ENCODE data around the gene TMEM39A. TPM values are rescaled to one million over a fixed set of nuclear protein-coding genes. Genes with fewer than 3 reads are reported as not detected.

TMEM39A gene
- 22.8 TPM for total RNA-seq (ENCODE audit: unreplicated experiment)
- long read RNA-seq, partial matches to known transcripts, result 1 of 5 reads
- long read RNA-seq, other reads (novel, unspliced or antisense), result 4 of 5 reads

DNA sequence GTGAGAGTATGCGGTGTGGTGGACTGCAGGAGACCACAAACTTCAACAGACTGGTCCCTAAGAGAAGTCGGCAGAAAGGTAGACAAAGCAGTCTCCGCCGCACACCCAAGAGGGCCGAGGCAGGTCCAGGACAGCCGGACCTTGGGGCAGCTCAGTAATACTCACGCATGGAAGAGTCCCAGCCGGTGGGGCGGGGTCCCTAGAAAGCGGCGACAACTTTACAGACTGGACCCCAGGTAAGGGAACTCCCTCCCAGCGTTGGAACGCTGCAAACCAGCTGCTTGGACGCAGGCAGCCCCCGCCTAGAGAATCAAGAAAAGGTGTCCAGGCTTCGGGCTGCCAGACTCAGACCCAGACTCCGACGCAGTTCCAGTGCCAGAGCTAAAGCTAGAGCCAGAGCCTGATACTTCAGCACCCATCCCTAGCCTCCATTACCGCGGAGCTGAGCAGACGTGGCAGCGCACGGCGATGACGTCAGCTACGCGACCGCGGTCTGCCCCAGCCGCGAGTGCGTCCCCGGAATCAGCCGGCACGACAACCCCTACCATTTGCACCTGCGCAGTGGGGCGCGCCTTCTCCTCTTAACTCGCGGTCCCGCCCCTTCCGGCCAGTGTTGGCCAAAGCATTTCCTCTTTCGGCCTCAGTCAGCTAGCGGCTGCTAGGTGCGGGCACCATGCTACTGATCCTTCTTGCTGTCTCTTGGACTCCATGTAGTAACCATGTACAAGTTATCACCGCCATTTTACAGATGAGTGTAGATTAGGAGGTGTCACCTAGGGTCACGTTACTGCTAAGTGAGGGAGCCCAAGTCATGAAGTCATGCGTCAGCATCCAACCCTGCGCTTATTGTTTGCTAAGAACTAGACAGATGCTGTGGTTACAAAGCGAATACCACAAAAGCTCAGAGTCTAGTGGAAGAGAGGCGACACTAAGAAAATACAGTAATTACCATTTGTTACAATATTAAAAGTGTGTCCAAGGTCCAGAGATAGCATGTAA, at the start of gene TMEM39A:
Gene TMEM39A, minus strand, starts transcription at position 445 of the 999 bp plus-strand sequence. CDS start 1,541 bp downstream, outside the sequence.
- H3K4me1 Mint-ChIP-seq (ENCODE audit: low read depth, unreplicated experiment), result peaks cover 7% of the 10 kb centered on the region
- peak within 1 kb of the TSS; percentile 98 for H3K4me3 Mint-ChIP-seq (ENCODE audit: unreplicated experiment)
- H3K36me3 Mint-ChIP-seq (ENCODE audit: unreplicated experiment), result no peaks in the 10 kb centered on the region
- H3K27ac Mint-ChIP-seq (ENCODE audit: unreplicated experiment), result peak within 1 kb of the TSS; percentile 87
- DNase-seq, result peak; percentile 100
- H3K9me3 Mint-ChIP-seq (ENCODE audit: unreplicated experiment), result peaks cover 10% of the 10 kb centered on the region
- TF ChIP-seq CTCF (IDR thresholded peaks at IDR 0.05; ENCODE audit: partially characterized antibody, unreplicated experiment), result peak; percentile 32
- H3K27me3 Mint-ChIP-seq (ENCODE audit: unreplicated experiment), result peaks cover 10% of the 10 kb centered on the region

GRCh38 chr3:119510690-119511089, 47.3 kb upstream of the TMEM39A start:
- H3K4me1 Mint-ChIP-seq (ENCODE audit: low read depth, unreplicated experiment), result no peaks in the 10 kb centered on the region
- H3K36me3 Mint-ChIP-seq (ENCODE audit: unreplicated experiment), result no peaks in the 10 kb centered on the region
- TF ChIP-seq CTCF (IDR thresholded peaks at IDR 0.05; ENCODE audit: partially characterized antibody, unreplicated experiment), result no peak
- H3K27ac Mint-ChIP-seq (ENCODE audit: unreplicated experiment), result no peak overlapping the region
- DNase-seq, result no peak
- no peaks in the 10 kb centered on the region for H3K9me3 Mint-ChIP-seq (ENCODE audit: unreplicated experiment)
- peaks cover 2% of the 10 kb centered on the region for H3K27me3 Mint-ChIP-seq (ENCODE audit: unreplicated experiment)
- no peak overlapping the region for H3K4me3 Mint-ChIP-seq (ENCODE audit: unreplicated experiment)

GRCh38 chr3:119508172-119508845, 44.9 kb upstream of the TMEM39A start:
- H3K9me3 Mint-ChIP-seq (ENCODE audit: unreplicated experiment), result no peaks in the 10 kb centered on the region
- H3K27me3 Mint-ChIP-seq (ENCODE audit: unreplicated experiment), result peaks cover 2% of the 10 kb centered on the region
- H3K4me1 Mint-ChIP-seq (ENCODE audit: low read depth, unreplicated experiment), result no peaks in the 10 kb centered on the region
- no peak overlapping the region for H3K27ac Mint-ChIP-seq (ENCODE audit: unreplicated experiment)
- H3K36me3 Mint-ChIP-seq (ENCODE audit: unreplicated experiment), result no peaks in the 10 kb centered on the region
- TF ChIP-seq CTCF (IDR thresholded peaks at IDR 0.05; ENCODE audit: partially characterized antibody, unreplicated experiment), result no peak
- no peak for DNase-seq
- H3K4me3 Mint-ChIP-seq (ENCODE audit: unreplicated experiment), result no peak overlapping the region

- no peaks in the 10 kb centered on the region for H3K9me3 Mint-ChIP-seq (ENCODE audit: unreplicated experiment)
- no peak for DNase-seq
- H3K36me3 Mint-ChIP-seq (ENCODE audit: unreplicated experiment), result no peaks in the 10 kb centered on the region
- no peaks in the 10 kb centered on the region for H3K4me1 Mint-ChIP-seq (ENCODE audit: low read depth, unreplicated experiment)
- no peak overlapping the region for H3K4me3 Mint-ChIP-seq (ENCODE audit: unreplicated experiment)
- H3K27me3 Mint-ChIP-seq (ENCODE audit: unreplicated experiment), result peaks cover 2% of the 10 kb centered on the region
- H3K27ac Mint-ChIP-seq (ENCODE audit: unreplicated experiment), result no peak overlapping the region
- TF ChIP-seq CTCF (IDR thresholded peaks at IDR 0.05; ENCODE audit: partially characterized antibody, unreplicated experiment), result no peak
Measured at GRCh38 chr3:119507404-119507803, 44.0 kb upstream of the TMEM39A start.

Measured in glutamatergic neuron (in vitro differentiated cells).